HG03439 (cell line): Measurements from ENCODE around the gene ATXN10.
A peak's percentile ranks its signal among the peaks of the same experiment; 100 is the strongest.
"Not testable (repeated sequence)": the region's sequence is repeated elsewhere in the genome, so short reads cannot be mapped to it uniquely, and the experiment has no call there.

ENCODE experiments used
- ATAC-seq: cut with Tn5 transposase; IDR thresholded peaks from one replicate; pipeline ENCODE4 v1.9.1; 2021; ENCODE audit warnings: mild to moderate bottlenecking, moderate library complexity; ENCODE audit not compliant: unreplicated experiment

Gene ATXN10

DNA sequence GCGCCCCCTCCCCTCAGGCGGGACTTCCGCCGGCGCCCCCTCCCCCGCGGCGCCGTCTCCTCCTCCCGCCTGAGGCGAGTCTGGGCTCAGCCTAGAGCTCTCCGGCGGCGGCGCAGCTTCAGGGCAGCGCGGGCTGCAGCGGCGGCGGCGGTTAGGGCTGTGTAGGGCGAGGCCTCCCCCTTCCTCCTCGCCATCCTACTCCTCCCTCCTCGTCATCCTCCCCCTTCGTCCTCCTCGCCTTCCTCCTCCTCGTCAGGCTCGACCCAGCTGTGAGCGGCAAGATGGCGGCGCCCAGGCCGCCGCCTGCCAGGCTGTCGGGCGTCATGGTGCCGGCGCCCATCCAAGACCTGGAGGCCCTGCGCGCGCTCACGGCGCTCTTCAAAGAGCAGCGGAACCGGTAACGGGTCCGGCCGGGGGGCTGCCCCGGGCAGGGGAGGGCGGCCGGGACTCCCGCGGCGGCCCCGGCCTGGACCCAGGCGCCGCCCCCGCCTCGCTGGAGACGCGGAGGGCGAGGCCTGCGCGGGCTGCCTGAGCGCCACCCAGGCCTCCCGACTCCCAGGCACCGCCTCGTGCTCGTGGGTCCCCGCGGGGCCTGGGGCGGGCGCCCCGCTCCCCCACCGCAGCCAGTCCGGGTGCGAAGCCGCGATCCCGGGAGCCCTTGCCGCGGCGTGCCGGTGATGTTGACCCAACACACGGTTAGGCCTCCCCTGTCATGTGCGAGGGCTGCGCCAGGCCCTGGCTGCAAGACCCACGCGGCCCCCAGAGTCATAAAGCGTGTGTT is at the start of gene ATXN10:
Gene ATXN10, plus strand, starts transcription at position 52 of the 781 bp plus-strand sequence. Its CDS starts 230 bp downstream, at position 282.
- peak; percentile 60 for ATAC-seq

- no peak for ATAC-seq
Observed at GRCh38 chr22:45621836-45622600, 49.6 kb upstream of the ATXN10 start.

DNA sequence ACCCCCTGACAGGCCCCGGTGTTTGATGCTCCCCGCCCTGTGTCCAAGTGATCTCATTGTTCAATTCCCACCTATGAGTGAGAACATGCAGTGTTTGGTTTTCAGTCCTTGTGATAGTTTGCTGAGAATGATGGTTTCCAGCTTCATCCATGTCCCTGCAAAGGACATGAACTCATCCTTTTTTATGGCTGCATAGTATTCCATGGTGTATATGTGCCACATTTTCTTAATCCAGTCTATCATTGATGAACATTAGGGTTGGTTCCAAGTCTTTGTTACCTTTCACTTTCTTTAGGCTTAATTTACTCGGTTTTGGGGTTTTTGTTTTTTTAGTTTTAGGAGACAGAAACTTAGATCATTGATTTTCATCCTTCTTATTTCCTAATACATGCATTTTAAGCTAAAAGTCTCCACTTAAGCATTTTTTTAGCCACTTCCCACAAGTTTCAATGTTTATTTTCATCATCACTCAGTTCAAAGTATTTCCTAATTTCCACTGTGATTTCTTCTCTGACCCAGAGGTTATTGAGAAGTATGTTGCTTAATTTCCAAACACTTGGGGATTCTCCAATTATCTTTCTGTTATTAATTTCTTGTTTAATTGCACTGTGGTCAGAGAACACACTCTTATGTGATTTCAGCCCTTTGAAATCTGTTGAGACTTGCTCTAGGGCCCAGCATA is 48.0 kb upstream of the ATXN10 start:
- not testable (repeated sequence) for ATAC-seq

DNA sequence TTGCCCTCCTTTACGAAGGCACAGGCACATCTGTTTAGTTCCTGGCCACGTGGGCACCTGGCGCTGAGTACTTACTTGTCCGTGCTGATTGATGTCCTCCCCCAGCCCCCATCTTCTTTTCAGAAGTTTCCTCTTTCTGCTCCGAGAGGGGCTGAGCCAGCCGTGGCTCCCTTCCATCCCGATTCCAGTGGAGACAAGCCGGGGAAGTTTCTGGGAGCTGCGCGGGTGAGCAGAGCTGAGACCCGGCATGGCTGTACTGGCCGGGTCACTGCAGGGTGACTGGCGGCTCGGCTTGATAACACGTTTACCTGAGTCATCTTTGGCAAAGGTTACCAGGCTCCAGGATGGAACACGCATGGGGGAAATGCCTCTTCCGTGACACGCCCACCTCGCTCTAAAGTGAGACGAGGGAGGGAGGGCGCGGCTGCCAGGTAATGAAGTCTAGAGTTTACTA is 45.4 kb upstream of the ATXN10 start:
- no peak for ATAC-seq

GRCh38 chr22:45627489-45628233 is 44.0 kb upstream of the ATXN10 start:
- no peak for ATAC-seq

DNA sequence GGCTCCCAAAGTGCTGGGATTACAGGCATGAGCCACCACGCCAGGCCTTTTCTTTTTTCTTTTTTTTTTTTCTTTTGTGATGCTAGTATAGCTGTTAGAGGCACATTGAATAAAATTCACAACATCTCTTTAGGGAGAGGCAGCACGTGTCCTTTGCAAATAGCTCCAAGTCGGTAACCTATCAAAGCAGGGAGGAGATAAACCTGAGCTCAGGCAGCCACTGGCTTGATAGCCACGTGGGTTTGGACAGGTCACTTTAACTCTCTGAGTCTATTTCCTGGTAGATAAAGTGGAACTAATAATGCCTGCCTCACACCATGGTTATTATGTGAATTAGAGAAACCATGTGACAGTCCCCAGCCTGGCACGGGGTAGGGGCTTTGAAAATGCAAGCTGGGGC is 43.1 kb upstream of the ATXN10 start:
- ATAC-seq = no peak

DNA sequence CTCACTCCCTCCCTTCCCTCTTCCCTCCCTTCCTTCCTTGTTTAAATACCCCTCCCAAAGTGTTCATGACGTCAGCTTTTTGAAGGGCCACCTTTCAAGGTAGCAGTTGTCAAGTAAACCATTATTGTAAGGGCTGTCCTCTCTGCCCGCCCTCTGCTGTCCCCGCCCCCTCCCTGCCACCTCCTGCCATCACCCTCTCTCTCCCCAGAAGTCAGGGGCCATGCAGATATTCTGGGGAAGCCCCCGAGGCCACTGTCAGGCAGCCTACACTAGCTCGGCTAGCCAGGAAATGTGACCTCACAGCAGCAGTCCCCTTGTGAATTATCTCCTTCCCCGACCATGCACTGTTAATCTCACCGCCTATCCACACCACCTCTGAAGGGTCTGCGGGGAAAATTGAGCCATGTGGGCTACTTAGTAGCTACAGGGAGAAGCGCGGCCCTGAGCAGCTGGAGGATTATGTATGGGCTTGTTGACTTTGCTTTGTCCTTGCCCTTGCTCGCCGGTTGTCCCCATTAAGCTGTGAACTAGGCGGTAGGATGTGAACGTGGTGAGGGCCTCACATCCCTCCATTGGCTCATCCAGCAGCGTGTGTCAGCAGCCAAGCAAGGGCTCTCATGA is 42.1 kb upstream of the ATXN10 start:
- no peak for ATAC-seq

DNA sequence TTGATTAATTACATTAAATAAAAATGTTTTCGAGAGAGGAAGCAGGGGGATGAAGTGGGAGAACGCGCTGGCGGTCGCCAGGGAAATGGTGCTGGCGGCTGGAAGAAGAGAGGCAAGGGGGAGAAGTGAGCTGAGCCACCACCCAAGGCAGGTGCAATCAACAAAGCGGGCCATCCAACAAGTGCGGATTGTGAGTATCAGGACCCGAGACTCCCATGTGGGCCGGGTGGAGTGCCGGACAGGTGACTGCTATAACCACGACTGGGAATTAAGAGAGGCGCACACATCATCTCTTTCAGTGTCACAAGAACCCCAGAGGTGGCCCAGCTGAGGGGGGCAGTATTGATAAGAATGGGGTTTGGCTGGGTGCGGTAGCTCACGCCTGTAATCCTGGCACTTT is 41.2 kb upstream of the ATXN10 start:
- ATAC-seq = no peak

GRCh38 chr22:45631140-45631840 is 40.3 kb upstream of the ATXN10 start:
- no peak for ATAC-seq

GRCh38 chr22:45631841-45632238 is 39.8 kb upstream of the ATXN10 start:
- ATAC-seq = no peak

- ATAC-seq = no peak
Observed at GRCh38 chr22:45632791-45633515, 38.7 kb upstream of the ATXN10 start.

GRCh38 chr22:45636683-45637082 is 35.0 kb upstream of the ATXN10 start:
- ATAC-seq = no peak

DNA sequence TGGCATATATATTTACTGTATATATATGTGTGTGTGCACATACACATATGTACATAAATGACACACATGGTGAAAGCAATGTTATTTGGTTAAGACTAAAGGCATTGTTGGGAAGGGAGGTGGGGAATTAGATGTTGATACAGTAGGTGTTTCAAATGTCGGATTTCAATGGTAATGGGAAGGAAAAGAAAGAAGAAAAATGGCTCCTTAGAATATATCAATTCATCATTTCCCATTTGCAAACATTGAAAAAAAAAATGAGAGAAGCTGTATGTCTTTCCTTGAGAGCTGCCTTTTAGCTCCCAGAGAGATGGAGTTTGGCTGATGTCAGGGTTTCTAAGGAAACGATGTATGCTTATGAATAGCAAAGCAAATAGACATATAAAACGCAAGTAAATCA is 33.4 kb upstream of the ATXN10 start:
- no peak for ATAC-seq

DNA sequence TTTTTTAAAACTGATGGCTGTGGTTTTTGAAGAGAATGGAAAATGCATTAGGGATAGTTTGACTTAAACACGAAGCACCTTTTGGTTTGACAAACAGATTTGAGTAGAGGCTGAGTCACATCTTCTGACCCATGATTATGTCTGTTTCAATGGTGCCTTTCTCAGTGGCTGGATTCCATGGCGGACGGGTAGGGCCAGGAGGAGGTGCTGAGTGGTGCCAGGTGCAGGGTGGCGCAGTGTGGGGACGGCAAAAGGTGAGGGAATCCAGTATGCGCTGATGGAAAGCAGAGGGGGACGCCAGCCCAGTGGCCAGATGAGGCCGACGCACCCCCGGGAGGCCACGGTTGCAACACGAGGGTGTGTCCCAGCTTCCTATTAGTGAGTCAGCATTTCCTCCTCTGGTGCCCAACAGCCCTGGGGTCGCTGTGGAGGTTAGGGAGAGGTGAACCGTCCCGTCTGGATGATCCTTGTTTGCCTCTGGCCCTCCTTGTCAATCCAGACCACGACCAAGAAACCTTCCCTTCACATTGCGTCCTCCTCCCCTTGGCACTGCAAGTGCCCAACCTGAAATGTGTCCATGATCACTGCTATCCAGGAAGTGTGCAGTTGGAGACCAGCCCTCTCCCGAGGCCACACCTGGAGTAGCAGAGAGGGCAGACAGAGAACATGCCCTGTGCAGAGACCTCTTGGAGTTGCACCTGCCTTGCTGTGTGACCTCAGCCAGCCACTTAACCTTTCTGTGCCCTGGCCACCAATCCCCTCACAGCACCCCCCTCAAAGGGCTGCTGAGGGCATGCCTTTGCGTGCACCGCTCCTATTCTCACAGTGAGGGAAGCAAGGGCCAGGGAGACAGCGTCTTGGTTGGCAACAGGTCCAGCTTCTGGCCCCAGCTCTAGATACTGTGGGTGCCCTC is 32.5 kb upstream of the ATXN10 start:
- no peak for ATAC-seq

DNA sequence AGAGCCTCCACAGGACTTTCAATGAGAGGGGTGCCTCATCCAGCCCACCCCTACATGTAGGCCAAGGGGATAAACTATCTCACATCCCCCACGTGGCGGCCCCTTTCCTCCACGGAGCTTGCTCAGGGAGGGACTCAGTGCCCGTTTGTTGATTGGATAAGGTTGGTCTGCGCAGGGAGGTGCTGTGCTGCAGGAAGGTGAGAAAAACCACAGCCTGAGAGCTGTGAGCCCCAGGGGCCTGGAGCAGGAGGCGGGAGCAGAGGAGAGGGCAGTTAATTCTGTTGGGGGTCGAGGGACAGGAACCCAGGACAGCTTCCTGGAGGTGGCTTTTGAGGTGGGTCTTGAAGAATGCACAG is 31.9 kb upstream of the ATXN10 start:
- no peak for ATAC-seq

- no peak for ATAC-seq
Observed at GRCh38 chr22:45640291-45640940, 31.2 kb upstream of the ATXN10 start.

DNA sequence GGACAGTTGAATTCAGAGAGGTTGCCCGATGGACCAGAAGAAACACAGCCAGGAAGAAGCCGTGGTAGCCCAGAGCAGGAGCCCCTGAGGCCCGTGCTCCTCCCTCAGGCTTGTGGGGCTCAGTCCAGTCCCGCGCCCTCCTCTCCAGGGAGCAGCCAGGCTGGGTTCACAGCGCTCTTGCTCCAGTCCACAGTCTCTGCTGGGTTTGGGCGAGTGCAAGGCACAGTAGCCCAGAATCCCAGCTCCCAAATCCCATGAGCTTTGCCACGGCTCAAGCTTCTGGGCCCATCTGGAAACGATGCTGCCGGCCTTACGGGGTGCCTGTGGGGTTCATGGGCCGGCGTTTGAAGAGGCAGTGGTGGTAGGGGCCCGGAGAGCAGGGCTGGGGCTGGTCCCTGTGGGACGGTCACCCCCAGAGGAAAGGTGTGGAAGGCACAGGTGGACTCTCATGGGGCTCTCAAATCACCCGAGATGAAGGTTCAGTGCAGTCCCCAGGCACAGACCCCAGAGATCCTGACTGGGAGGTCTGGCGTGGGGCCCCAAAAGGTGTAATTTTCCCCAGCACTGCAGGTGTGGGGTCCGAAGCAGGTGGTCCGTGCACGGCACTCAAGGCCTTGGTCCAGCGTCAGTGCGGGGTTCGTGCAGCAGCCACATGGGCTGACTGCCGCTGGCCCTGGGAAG is 30.6 kb upstream of the ATXN10 start:
- ATAC-seq = no peak
